ENCODE results near the gene WNT11. TPM values are rescaled to one million over a fixed set of nuclear protein-coding genes. Genes with fewer than 3 reads are reported as not detected.

Gene WNT11
- total and polyA plus RNA-seq, 2 experiments from 2014 or later, result not detected

- WGBS, 2 experiments (ENCODE audit: low coverage in 1 of 2, low lambda C conversion rate in 2 of 2, missing lambda C conversion rate in 2 of 2), result 3 to 4% methylated on average over 3 of the region's 3 CpGs
- H3F3A ChIP-seq (ENCODE audit: insufficient read depth), result no peaks in the 10 kb centered on the region
- H3K79me2 ChIP-seq (ENCODE audit: insufficient read depth), result no peaks in the 10 kb centered on the region
- no peak overlapping the region for H3K4me3 ChIP-seq
- peak; percentile 53 for DNase-seq
- peak overlapping the region; percentile 34; the same call in 1 of the 2 replicates for H3K27ac ChIP-seq
- peak overlapping the region; percentile 3 for H3K4me2 ChIP-seq (ENCODE audit: unreplicated experiment)
- H4K20me1 ChIP-seq (ENCODE audit: insufficient read depth), result no peaks in the 10 kb centered on the region
- in situ Hi-C loops (cut with MboI), result no loop called here
- peaks cover 8% of the 10 kb centered on the region for H3K4me1 ChIP-seq (ENCODE audit: insufficient read depth)
- no peak overlapping the region for H2AFZ ChIP-seq
- TF ChIP-seq EZH2phosphoT487 (IDR thresholded peaks at IDR 0.05; ENCODE audit: insufficient read depth, low read depth), result no peak
- no peak for TF ChIP-seq EZH2 (IDR thresholded peaks at IDR 0.05; ENCODE audit: insufficient read depth, poor library complexity, severe bottlenecking)
- no peaks in the 10 kb centered on the region for H3K9me3 ChIP-seq (ENCODE audit: low read depth)
- H3K9ac ChIP-seq, result no peak overlapping the region
- no peaks in the 10 kb centered on the region for H3K36me3 ChIP-seq (ENCODE audit: low read depth)
- peaks cover 10% of the 10 kb centered on the region; the same call in 1 of the 2 replicates for H3K27me3 ChIP-seq (replicated peaks; ENCODE audit: insufficient read depth)
- no peaks in the 10 kb centered on the region for H3K9me2 ChIP-seq (ENCODE audit: insufficient read depth)
Measured at GRCh38 chr11:76251226-76251575, 44.9 kb upstream of the WNT11 start.

- peak; percentile 10 for DNase-seq
- in situ Hi-C loops (cut with MboI), result no loop called here
- no peak overlapping the region for H3K9ac ChIP-seq
- H3K4me1 ChIP-seq (ENCODE audit: insufficient read depth), result peaks cover 8% of the 10 kb centered on the region
- no peaks in the 10 kb centered on the region for H3K9me2 ChIP-seq (ENCODE audit: insufficient read depth)
- no peaks in the 10 kb centered on the region for H3K79me2 ChIP-seq (ENCODE audit: insufficient read depth)
- no peak overlapping the region for H3K27ac ChIP-seq
- no peak for TF ChIP-seq EZH2 (IDR thresholded peaks at IDR 0.05; ENCODE audit: insufficient read depth, poor library complexity, severe bottlenecking)
- H2AFZ ChIP-seq, result no peak overlapping the region
- no peak overlapping the region for H3K4me3 ChIP-seq
- H3F3A ChIP-seq (ENCODE audit: insufficient read depth), result no peaks in the 10 kb centered on the region
- H3K9me3 ChIP-seq (ENCODE audit: low read depth), result no peaks in the 10 kb centered on the region
- no peaks in the 10 kb centered on the region for H3K36me3 ChIP-seq (ENCODE audit: low read depth)
- WGBS, 2 experiments (ENCODE audit: low coverage in 1 of 2, low lambda C conversion rate in 2 of 2, missing lambda C conversion rate in 2 of 2), result 29 to 38% methylated on average over 6 of the region's 6 CpGs
- no peak overlapping the region for H3K4me2 ChIP-seq (ENCODE audit: unreplicated experiment)
- H3K27me3 ChIP-seq (replicated peaks; ENCODE audit: insufficient read depth), result peaks cover 10% of the 10 kb centered on the region; the same call in 1 of the 2 replicates
- H4K20me1 ChIP-seq (ENCODE audit: insufficient read depth), result no peaks in the 10 kb centered on the region
Measured at GRCh38 chr11:76250520-76251225, 44.4 kb upstream of the WNT11 start.

- Histone ChIP-seq H4K20me1 (ENCODE audit: insufficient read depth) (no peaks in the 10 kb centered on the region), H3K9ac (no peak overlapping the region), H3K27ac (no peak overlapping the region), H3K9me3 (ENCODE audit: low read depth) (no peaks in the 10 kb centered on the region), H3K4me1 (ENCODE audit: insufficient read depth) (peaks cover 8% of the 10 kb centered on the region), H3K9me2 (ENCODE audit: insufficient read depth) (no peaks in the 10 kb centered on the region), H3F3A (ENCODE audit: insufficient read depth) (no peaks in the 10 kb centered on the region), H3K36me3 (ENCODE audit: low read depth) (no peaks in the 10 kb centered on the region), H2AFZ (no peak overlapping the region), H3K4me3 (no peak overlapping the region), H3K27me3 (replicated peaks; ENCODE audit: insufficient read depth) (peaks cover 9% of the 10 kb centered on the region; the same call in 1 of the 2 replicates), H3K79me2 (ENCODE audit: insufficient read depth) (no peaks in the 10 kb centered on the region), H3K4me2 (ENCODE audit: unreplicated experiment) (no peak overlapping the region)
- no peak for DNase-seq
- WGBS, 2 experiments (ENCODE audit: low coverage in 1 of 2, low lambda C conversion rate in 2 of 2, missing lambda C conversion rate in 2 of 2), result 41 to 51% methylated on average over 3 of the region's 3 CpGs
- in situ Hi-C loops (cut with MboI), result no loop called here
- TF ChIP-seq EZH2phosphoT487 (IDR thresholded peaks at IDR 0.05; ENCODE audit: insufficient read depth, low read depth) (no peak), EZH2 (IDR thresholded peaks at IDR 0.05; ENCODE audit: insufficient read depth, poor library complexity, severe bottlenecking) (no peak)
Measured at GRCh38 chr11:76249195-76249741, 43.0 kb upstream of the WNT11 start.

GRCh38 chr11:76248210-76248609 lies 41.9 kb upstream of the WNT11 start:
- WGBS, 2 experiments (ENCODE audit: low coverage in 1 of 2, low lambda C conversion rate in 2 of 2, missing lambda C conversion rate in 2 of 2), result 21 to 27% methylated on average over 1 of the region's 1 CpG
- no peaks in the 10 kb centered on the region for H3K9me2 ChIP-seq (ENCODE audit: insufficient read depth)
- no peak overlapping the region for H3K27ac ChIP-seq
- H4K20me1 ChIP-seq (ENCODE audit: insufficient read depth), result no peaks in the 10 kb centered on the region
- no peaks in the 10 kb centered on the region for H3F3A ChIP-seq (ENCODE audit: insufficient read depth)
- in situ Hi-C loops (cut with MboI), result no loop called here
- H3K27me3 ChIP-seq (replicated peaks; ENCODE audit: insufficient read depth), result no peaks in the 10 kb centered on the region
- H2AFZ ChIP-seq, result no peak overlapping the region
- peaks cover 8% of the 10 kb centered on the region for H3K4me1 ChIP-seq (ENCODE audit: insufficient read depth)
- DNase-seq, result peak; percentile 32
- no peaks in the 10 kb centered on the region for H3K36me3 ChIP-seq (ENCODE audit: low read depth)
- no peak overlapping the region for H3K9ac ChIP-seq
- no peak overlapping the region for H3K4me3 ChIP-seq
- H3K79me2 ChIP-seq (ENCODE audit: insufficient read depth), result no peaks in the 10 kb centered on the region
- TF ChIP-seq EZH2 (IDR thresholded peaks at IDR 0.05; ENCODE audit: insufficient read depth, poor library complexity, severe bottlenecking) (no peak), EZH2phosphoT487 (IDR thresholded peaks at IDR 0.05; ENCODE audit: insufficient read depth, low read depth) (no peak)
- H3K9me3 ChIP-seq (ENCODE audit: low read depth), result no peaks in the 10 kb centered on the region
- no peak overlapping the region for H3K4me2 ChIP-seq (ENCODE audit: unreplicated experiment)

All from GM23248 (cell line).